ENCODE results near the gene IQCN.

GRCh38 chr19:18245297-18245696, 29.0 kb downstream of the IQCN start:
- TF ChIP-seq CTCF (IDR thresholded peaks at IDR 0.05), result no peak
- no peak for TF ChIP-seq ZFX (IDR thresholded peaks at IDR 0.05; ENCODE audit: borderline replicate concordance)

Measured in 22Rv1 (cell line).